Heart left ventricle (tissue), 16 donors: ENCODE data around the gene TBCD. TPM values are rescaled to one million over a fixed set of nuclear protein-coding genes. Genes with fewer than 3 reads are reported as not detected.

Source experiments
- ATAC-seq, 4 donors: fragments of 200-7000 bp; cut with Tn5 transposase; one replicate each; pipeline ENCODE4 v1.9.1; 2020 to 2022; ENCODE audit warnings: moderate library complexity in 4 of 4, mild to moderate bottlenecking in 3 of 4, moderate number of reproducible peaks in 1 of 4
- DNase-seq, 5 donors: peaks; one replicate each; pipeline ENCODE4 v3.0.0-alpha.2; 2020
- H3K27ac ChIP-seq, 12 donors: fragments of 200-600 bp; sonication (generic) in 4 of 12; one replicate each; pipeline versions ENCODE4 v1.5.0 to v1.8.0; 2016 to 2022; ENCODE audit warnings: mild to moderate bottlenecking in 2 of 12
- H3K27me3 ChIP-seq, 9 donors: fragments of 200-600 bp; sonication (generic) in 2 of 9; one replicate each; pipeline versions ENCODE4 v1.5.1 to v1.8.0; 2016 to 2022; ENCODE audit warnings: mild to moderate bottlenecking in 3 of 9
- H3K36me3 ChIP-seq, 9 donors: fragments of 200-600 bp; sonication (generic) in 2 of 9; one replicate each; pipeline versions ENCODE4 v1.5.0 to v1.8.0; 2018 to 2022; ENCODE audit warnings: mild to moderate bottlenecking in 2 of 9
- H3K4me1 ChIP-seq, 12 donors: fragments of 200-600 bp; sonication (generic) in 4 of 12; one replicate each; pipeline versions ENCODE4 v1.5.0 to v1.8.0; 2016 to 2022; ENCODE audit warnings: mild to moderate bottlenecking in 3 of 12
- H3K4me3 ChIP-seq, 12 donors: fragments of 200-600 bp; sonication (generic) in 4 of 12; one replicate each; pipeline versions ENCODE4 v1.5.0 to v1.8.0; 2017 to 2022; ENCODE audit warnings: mild to moderate bottlenecking in 9 of 12, moderate library complexity in 4 of 12
- H3K9me3 ChIP-seq, 12 donors: fragments of 200-600 bp; sonication (generic) in 4 of 12; one replicate each; pipeline versions ENCODE4 v1.5.0 to v1.8.0; 2016 to 2022; ENCODE audit warnings: mild to moderate bottlenecking in 1 of 12
- CTCF ChIP-seq, 12 donors: fragments of 200-600 bp; sonication (generic) in 4 of 12; IDR thresholded peaks; one replicate each; pipeline versions ENCODE4 v1.5.0 to v1.8.0; 2018 to 2022; ENCODE audit warnings: antibody characterized with exemption in 12 of 12, mild to moderate bottlenecking in 5 of 12
- POLR2A ChIP-seq, 2 donors: fragments of 450-650 bp; IDR thresholded peaks; one replicate each; pipeline ENCODE4 v1.6.1; 2017; ENCODE audit warnings: antibody characterized with exemption in 2 of 2, mild to moderate bottlenecking in 2 of 2, moderate library complexity in 2 of 2
- WGBS, 4 donors: extraction: QIAGEN DNeasy Blood & Tissue Kit in 2 of 4; methylation state at CpG; one replicate each; pipeline versions ENCODE4 v1.1.5 to v1.1.7; 2013 to 2018; 5-methylcytosine and 5-hydroxymethylcytosine counted together
- intact Hi-C, 10 donors: fragments of 100-400 bp; cut with DNase I; formaldehyde crosslinking; loops; one replicate each; pipeline versions ENCODE4 v1.11.1 to v1.14.2; 2022
- polyA plus RNA-seq, 2 donors: library from polyadenylated mRNA; stranded (reverse); fragments of 200-250 nt; gene quantifications; one replicate each; pipeline ENCODE4 v1.2.3, GENCODE V29; 2013
- total RNA-seq, 9 donors: library from RNA; depleted of rRNA in 2 of 9; stranded (reverse); fragments of >200 nt in 2 of 9; fragmentation: NEBNext Ultra II Directional in 3 of 9; extraction: Animal tissue kit (Norgen Biotek cat#: 25700) in 3 of 9; gene quantifications; one replicate each; pipeline versions ENCODE4 v1.1.0 to v1.2.4, GENCODE V29; 2016 to 2023
- donor health status: ischemic (EF 13 %, LVEDD 7.1; RV severe dilation, severe dysfunction).
- donor health status: healthy with polysubstance abuse.
- donor health status: DM: no; HTN: yes; CAD: no.
- donor health status: DM: no; HTN: no; CAD: no.
- donor health status: ischemic (EF 25% LVEDD 6.9; RV normal size, moderate dysfunction).
- donor health status: ischemic (EF 25% LVEDD 5.7; RV mildly dilated, moderate dysfunction).
- donor health status: healthy.
- donor health status: DM: yes; HTN: yes; CAD: no.
- donor health status: ischemic (EF 35%, LVEDD 5.7; RV mildly dilated, moderate dysfunction).
- donor health status: nonischemic (EF 11% LVEDD 7.7; RV severe dilation, severe dysfunction).
- donor health status: DM: yes; HTN: yes; CAD: no.
- donor health status: PGD.
- donor health status: ischemic (EF 29% LVEDD 5.4; RV normal size, mild dysfunction).
- donor health status: nonischemic (EF 23%, LVEDD 6.1; RV moderate dilation, normal function).

TBCD gene
- total and polyA plus RNA-seq, 11 donors: 36.9 to 98.4 (median 58.5) TPM

GRCh38 chr17:82716203-82717010, 35.5 kb upstream of the TBCD start, which contains the start of gene FN3KRP:
Gene FN3KRP, plus strand, starts transcription at chr17:82716706. Its CDS starts 50 bp downstream, at chr17:82716756.
- H3K27me3 ChIP-seq: no peaks in the 10 kb centered on the region
- H3K4me1 ChIP-seq: peaks cover 3 to 22% (median 16%) of the 10 kb centered on the region in 12 donors
- peak; percentile 94 to 99 (median 97) for ATAC-seq
- WGBS, 4 donors: 0 to 1% (median 1%) methylated on average over 23 to 75 of the region's 75 CpGs
- TF ChIP-seq CTCF (IDR thresholded peaks at IDR 0.05) (no peak), POLR2A (IDR thresholded peaks at IDR 0.05) (no peak)
- H3K27ac ChIP-seq: peak within 1 kb of the TSS in 11 of 12 donors; percentile 42 to 81 (median 63)
- peak; percentile 90 to 97 (median 97) for DNase-seq
- H3K9me3 ChIP-seq: no peaks in the 10 kb centered on the region
- intact Hi-C loops: loop anchor here in 3 of 10 donors (1.0 to 5.0 kb wide), 5 partner anchors 18 to 69 kb away; partner anchors contain the start of genes RAB40B (in 2 of the 3), WDR45B (in 2 of the 3) and TBCD (in 1 of the 3)
- peaks cover 0 to 27% (median 21%) of the 10 kb centered on the region in 9 donors for H3K36me3 ChIP-seq
- H3K4me3 ChIP-seq: peak within 1 kb of the TSS; percentile 59 to 98 (median 94)

- Histone ChIP-seq H3K4me3 (no peak overlapping the region), H3K27ac (no peak overlapping the region), H3K9me3 (no peaks in the 10 kb centered on the region), H3K27me3 (no peaks in the 10 kb centered on the region), H3K36me3 (peaks cover 0 to 51% (median 35%) of the 10 kb centered on the region in 9 donors), H3K4me1 (peaks cover 3 to 22% (median 16%) of the 10 kb centered on the region in 12 donors)
- intact Hi-C loops: loop anchor here in 2 of 10 donors (5.0 kb wide), 2 partner anchors 33 to 72 kb away; partner anchors contain the start of genes TBCD (in 1 of the 2) and WDR45B (in 1 of the 2)
- DNase-seq (no peak), ATAC-seq (no peak)
- TF ChIP-seq CTCF (IDR thresholded peaks at IDR 0.05) (no peak), POLR2A (IDR thresholded peaks at IDR 0.05) (no peak)
- WGBS, 4 donors: 94 to 97% (median 96%) methylated on average over 18 of the region's 18 CpGs
These were observed 32.7 kb upstream of the TBCD start for GRCh38 chr17:82718986-82719685.

GRCh38 chr17:82720204-82720603, 31.7 kb upstream of the TBCD start:
- H3K27me3 ChIP-seq: no peaks in the 10 kb centered on the region
- H3K27ac ChIP-seq: no peak overlapping the region
- peaks cover 0 to 55% (median 40%) of the 10 kb centered on the region in 9 donors for H3K36me3 ChIP-seq
- 91 to 95% (median 93%) methylated on average over 18 to 19 of the region's 19 CpGs for WGBS, 4 donors
- H3K4me3 ChIP-seq: no peak overlapping the region
- ATAC-seq: no peak
- TF ChIP-seq POLR2A (IDR thresholded peaks at IDR 0.05) (no peak), CTCF (IDR thresholded peaks at IDR 0.05) (no peak)
- peaks cover 3 to 22% (median 16%) of the 10 kb centered on the region in 12 donors for H3K4me1 ChIP-seq
- intact Hi-C loops: no loop called here
- no peaks in the 10 kb centered on the region for H3K9me3 ChIP-seq
- no peak for DNase-seq
